Right lobe of liver (tissue), 6 donors: ENCODE results near the gene C20orf204. TPM values are rescaled to one million over a fixed set of nuclear protein-coding genes. Genes with fewer than 3 reads are reported as not detected.

Experiments used
- ATAC-seq, 4 donors: fragments of 200-7000 bp; cut with Tn5 transposase; one replicate each; pipeline ENCODE4 v1.9.1; 2020; ENCODE audit warnings: mild to moderate bottlenecking in 4 of 4, moderate library complexity in 4 of 4
- DNase-seq, 3 donors: peaks; one replicate each; pipeline ENCODE4 v3.0.0-alpha.2; 2020
- H3K27ac ChIP-seq, 3 donors: fragments of 200-600 bp; one replicate each; pipeline ENCODE4 v1.8.0; 2022
- H3K27me3 ChIP-seq, 2 donors: fragments of 200-600 bp; one replicate each; pipeline ENCODE4 v1.8.0; 2022
- H3K36me3 ChIP-seq, 4 donors: fragments of 200-600 bp; sonication (generic) in 1 of 4; one replicate each; pipeline versions ENCODE4 v1.5.1 to v1.8.0; 2017 to 2022; ENCODE audit warnings: control low read depth in 1 of 4
- H3K4me1 ChIP-seq, 4 donors: fragments of 200-600 bp; sonication (generic) in 1 of 4; one replicate each; pipeline versions ENCODE4 v1.5.1 to v1.8.0; 2017 to 2022; ENCODE audit warnings: control low read depth in 1 of 4
- H3K4me3 ChIP-seq, 3 donors: fragments of 200-600 bp; one replicate each; pipeline ENCODE4 v1.8.0; 2022
- H3K9me3 ChIP-seq, 4 donors: fragments of 200-600 bp; sonication (generic) in 1 of 4; one replicate each; pipeline versions ENCODE4 v1.5.1 to v1.8.0; 2017 to 2022; ENCODE audit warnings: control low read depth in 1 of 4
- POLR2A ChIP-seq: fragments of 450-650 bp; IDR thresholded peaks from one replicate; pipeline ENCODE4 v1.6.1; 2017; ENCODE audit warnings: antibody characterized with exemption, mild to moderate bottlenecking
- WGBS: methylation state at CpG from one replicate; pipeline ENCODE4 v1.1.6; 2018; ENCODE audit warnings: low coverage, low lambda C conversion rate; ENCODE audit not compliant: insufficient coverage; ENCODE audit errors: missing lambda C conversion rate; 5-methylcytosine and 5-hydroxymethylcytosine counted together
- intact Hi-C, 2 donors: fragments of 100-400 bp; cut with DNase I; formaldehyde crosslinking; loops; one replicate each; pipeline versions ENCODE4 v1.11.2 to v1.14.1; 2022
- total RNA-seq, 6 experiments: library from RNA; depleted of rRNA in 2 of 6; stranded (reverse); fragments of >200 nt in 2 of 6; fragmentation: NEBNext Ultra II Directional in 3 of 6; extraction: Animal tissue kit (Norgen Biotek cat#: 25700) in 3 of 6; gene quantifications; one replicate each; pipeline versions ENCODE4 v1.1.0 to v1.2.4, GENCODE V29; 2016 to 2023
- TF ChIP-seq, protein P1 (sequence below), 4 donors: fragments of 200-600 bp in 3 of 4; fragments of 450-650 bp in 1 of 4; IDR thresholded peaks; one replicate each; pipeline versions ENCODE4 v1.5.1 to v1.8.0; 2016 to 2022; ENCODE audit warnings: antibody characterized with exemption in 4 of 4, mild to moderate bottlenecking in 2 of 4
- donor health status: DM: no; HTN: yes; CAD: no.
- donor health status: DM: no; HTN: no; CAD: no.
- donor health status: DM: no; HTN: no; CAD: no.
- donor health status: DM: no; HTN: yes; CAD: no.
- donor health status: DM: no; HTN: yes; CAD: no.

Gene C20orf204
- total RNA-seq, 6 experiments from 2014 or later: 0.29 to 1.1 (median 0.44) TPM; not detected in 1

- Histone ChIP-seq H3K27me3 (peaks cover 0 to 3% of the 10 kb centered on the region in 2 donors), H3K27ac (peak overlapping the region; percentile 26 to 73 (median 68)), H3K36me3 (peaks cover 0 to 2% (median 0%) of the 10 kb centered on the region in 4 donors), H3K4me3 (peak overlapping the region; percentile 56 to 63 (median 58)), H3K4me1 (peaks cover 0 to 15% (median 1%) of the 10 kb centered on the region in 4 donors), H3K9me3 (no peaks in the 10 kb centered on the region)
- 60% methylated on average over 1 of the region's 4 CpGs for WGBS
- TF ChIP-seq, protein P1, sequence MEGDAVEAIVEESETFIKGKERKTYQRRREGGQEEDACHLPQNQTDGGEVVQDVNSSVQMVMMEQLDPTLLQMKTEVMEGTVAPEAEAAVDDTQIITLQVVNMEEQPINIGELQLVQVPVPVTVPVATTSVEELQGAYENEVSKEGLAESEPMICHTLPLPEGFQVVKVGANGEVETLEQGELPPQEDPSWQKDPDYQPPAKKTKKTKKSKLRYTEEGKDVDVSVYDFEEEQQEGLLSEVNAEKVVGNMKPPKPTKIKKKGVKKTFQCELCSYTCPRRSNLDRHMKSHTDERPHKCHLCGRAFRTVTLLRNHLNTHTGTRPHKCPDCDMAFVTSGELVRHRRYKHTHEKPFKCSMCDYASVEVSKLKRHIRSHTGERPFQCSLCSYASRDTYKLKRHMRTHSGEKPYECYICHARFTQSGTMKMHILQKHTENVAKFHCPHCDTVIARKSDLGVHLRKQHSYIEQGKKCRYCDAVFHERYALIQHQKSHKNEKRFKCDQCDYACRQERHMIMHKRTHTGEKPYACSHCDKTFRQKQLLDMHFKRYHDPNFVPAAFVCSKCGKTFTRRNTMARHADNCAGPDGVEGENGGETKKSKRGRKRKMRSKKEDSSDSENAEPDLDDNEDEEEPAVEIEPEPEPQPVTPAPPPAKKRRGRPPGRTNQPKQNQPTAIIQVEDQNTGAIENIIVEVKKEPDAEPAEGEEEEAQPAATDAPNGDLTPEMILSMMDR (IDR thresholded peaks at IDR 0.05): no peak
- TF ChIP-seq POLR2A: no peak
- ATAC-seq: no peak
- intact Hi-C loops: no loop called here
- no peak for DNase-seq
Observed at GRCh38 chr20:64078934-64079272, 42.9 kb downstream of the C20orf204 start.

GRCh38 chr20:64079273-64080012 lies 43.5 kb downstream of the C20orf204 start, which contains the start of gene RGS19:
TSS of gene RGS19 (minus strand) at chr20:64079518. CDS start at chr20:64076886, 2,632 bp downstream.
- ATAC-seq: peak; percentile 51 to 57 (median 54)
- WGBS: 3% methylated on average over 12 of the region's 73 CpGs

GRCh38 chr20:64080013-64080812 lies 44.2 kb downstream of the C20orf204 start, which contains the start of gene OPRL1:
TSS of gene OPRL1 (plus strand) at chr20:64080082. CDS start at chr20:64092721, 12,639 bp downstream.
- H3K4me1 ChIP-seq: peaks cover 0 to 18% (median 1%) of the 10 kb centered on the region in 4 donors
- 10% methylated on average over 6 of the region's 62 CpGs for WGBS
- ATAC-seq: peak in 2 of 4 donors; percentile 1 to 2

More at GRCh38 chr20:64079273-64080012, 43.5 kb downstream of the C20orf204 start, which contains the start of gene RGS19:
- TF ChIP-seq, protein P1 (IDR thresholded peaks at IDR 0.05): no peak
- peak; percentile 21 for TF ChIP-seq POLR2A
- Histone ChIP-seq H3K9me3 (no peaks in the 10 kb centered on the region), H3K27ac (peak within 1 kb of the TSS; percentile 50 to 73 (median 68)), H3K36me3 (no peaks in the 10 kb centered on the region), H3K4me1 (peaks cover 0 to 18% (median 1%) of the 10 kb centered on the region in 4 donors), H3K4me3 (peak within 1 kb of the TSS; percentile 56 to 63 (median 58)), H3K27me3 (peaks cover 0 to 8% of the 10 kb centered on the region in 2 donors)
- intact Hi-C loops: no loop called here
- DNase-seq: peak; percentile 79 to 86 (median 81)

More at GRCh38 chr20:64080013-64080812, 44.2 kb downstream of the C20orf204 start, which contains the start of gene OPRL1:
- Histone ChIP-seq H3K4me3 (peak within 1 kb of the TSS; percentile 56 to 63 (median 58)), H3K27me3 (peaks cover 0 to 12% of the 10 kb centered on the region in 2 donors), H3K9me3 (no peaks in the 10 kb centered on the region), H3K27ac (peak within 1 kb of the TSS; percentile 50 to 73 (median 68)), H3K36me3 (no peaks in the 10 kb centered on the region)
- TF ChIP-seq, protein P1 (IDR thresholded peaks at IDR 0.05): no peak
- no peak for TF ChIP-seq POLR2A
- intact Hi-C loops: no loop called here
- DNase-seq: no peak
